GM19463 (cell line): ENCODE data around the gene PRND.
"Not testable (repeated sequence)": the region's sequence is repeated elsewhere in the genome, so short reads cannot be mapped to it uniquely, and the experiment has no call there.

Experiments used
- ATAC-seq: cut with Tn5 transposase; IDR thresholded peaks from one replicate; pipeline ENCODE4 v1.9.1; 2021; ENCODE audit warnings: mild to moderate bottlenecking, moderate library complexity; ENCODE audit not compliant: unreplicated experiment

Gene PRND

DNA sequence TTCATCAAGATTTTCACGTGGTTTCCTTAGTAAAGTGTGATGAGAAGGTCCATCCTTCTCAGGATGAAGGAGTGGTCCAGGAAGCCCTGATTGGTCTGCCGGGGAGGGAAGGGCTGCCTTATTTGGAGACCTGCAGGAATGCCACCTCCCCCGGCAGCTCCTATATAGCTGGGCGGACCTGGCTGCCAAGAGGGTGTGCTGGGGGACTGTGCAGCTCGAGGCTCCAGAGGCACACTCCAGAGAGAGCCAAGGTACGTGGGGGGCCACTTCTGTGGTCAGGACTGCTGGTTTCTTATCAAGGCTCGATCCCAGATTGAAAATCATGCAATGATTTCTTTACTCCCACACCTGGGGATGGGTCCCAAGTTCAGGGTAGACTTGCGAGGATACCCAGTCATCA lies at the start of gene PRND:
PRND (plus strand) TSS at position 191 of the 400 bp plus-strand sequence. CDS start 2,643 bp downstream, outside the sequence.
- no peak for ATAC-seq

DNA sequence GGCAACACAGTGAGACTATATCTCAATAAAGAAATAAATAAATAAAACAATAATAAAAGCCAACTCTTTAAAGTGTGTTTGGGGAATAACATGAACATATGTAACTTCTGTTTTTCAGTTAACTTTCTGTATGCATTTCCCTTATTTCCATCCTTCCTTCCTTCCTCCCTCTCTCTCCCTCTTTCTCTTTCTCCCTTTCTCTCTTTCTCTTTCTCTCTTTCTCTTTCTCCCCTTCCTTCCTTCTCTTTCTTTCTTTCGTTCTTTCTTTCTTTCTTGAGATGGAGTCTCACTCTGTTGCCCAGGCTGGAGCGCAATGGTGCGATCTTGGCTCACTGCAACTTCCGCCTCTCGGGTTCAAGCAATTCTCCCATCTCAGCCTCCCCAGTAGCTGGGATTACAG lies 48.8 kb upstream of the PRND start:
- ATAC-seq = no peak

GRCh38 chr20:4673371-4674001 lies 48.2 kb upstream of the PRND start:
- no peak for ATAC-seq

GRCh38 chr20:4674672-4675071 lies 47.0 kb upstream of the PRND start:
- ATAC-seq = no peak

DNA sequence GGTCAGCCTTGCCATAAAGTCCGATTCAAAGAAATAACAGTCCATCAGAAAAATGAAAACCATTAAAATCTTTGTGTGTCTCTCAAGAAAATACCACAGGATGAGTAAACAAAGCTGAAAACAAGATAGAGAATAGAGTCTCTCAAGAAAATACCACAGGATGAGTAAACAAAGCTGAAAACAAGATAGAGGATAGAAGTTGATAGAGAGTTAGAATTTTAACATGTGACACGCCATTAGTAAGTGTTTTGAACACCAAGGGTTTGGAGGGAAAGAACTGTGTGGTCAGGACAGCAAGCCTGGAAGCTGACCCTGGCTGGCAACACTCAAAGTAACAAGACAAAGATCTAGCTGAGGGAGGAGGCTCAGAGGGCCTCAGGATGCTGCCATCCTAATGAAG lies 43.9 kb upstream of the PRND start:
- ATAC-seq = no peak

GRCh38 chr20:4681401-4681800 lies 40.3 kb upstream of the PRND start:
- no peak for ATAC-seq

DNA sequence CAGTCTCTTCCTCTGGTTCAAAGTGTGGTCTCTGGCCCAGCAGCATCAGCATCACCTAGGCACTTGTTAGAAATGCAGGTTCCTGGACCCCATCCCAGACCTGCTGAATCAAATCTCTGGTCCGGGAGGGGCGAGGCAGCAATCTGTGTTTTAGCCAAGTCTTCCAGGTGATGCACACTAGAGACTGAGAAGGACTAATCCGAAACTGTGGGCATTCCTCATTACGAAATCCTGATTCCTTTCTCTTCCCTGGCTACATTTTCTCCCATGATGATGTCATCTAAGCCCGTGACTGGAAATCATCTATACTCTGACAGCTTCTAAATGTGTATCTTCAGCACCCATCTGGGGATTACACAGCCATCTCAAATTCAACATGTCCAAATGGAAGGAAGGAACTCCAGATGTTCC lies 39.7 kb upstream of the PRND start:
- no peak for ATAC-seq

- no peak for ATAC-seq
Measured at GRCh38 chr20:4682682-4683081, 39.0 kb upstream of the PRND start.

DNA sequence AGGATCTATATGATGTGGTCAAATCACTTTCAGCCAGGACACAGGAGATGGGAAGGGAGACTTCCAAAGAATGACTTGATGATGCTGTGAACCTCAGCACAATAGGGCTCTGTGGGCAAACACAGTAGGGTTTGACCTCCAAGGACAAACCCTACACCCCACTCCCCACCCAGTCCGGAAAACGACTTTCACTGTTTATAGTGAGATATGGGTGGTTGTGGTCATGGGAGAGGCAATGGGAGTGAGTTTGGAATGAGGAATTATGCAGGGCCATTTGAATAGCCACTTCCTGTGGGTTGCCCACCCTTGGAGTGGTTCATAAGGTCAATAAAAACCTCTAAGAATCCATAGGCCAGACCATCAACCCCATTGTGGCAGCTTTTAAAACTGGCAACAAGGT lies 38.4 kb upstream of the PRND start:
- no peak for ATAC-seq

GRCh38 chr20:4684837-4685413 lies 36.8 kb upstream of the PRND start:
- ATAC-seq = no peak

DNA sequence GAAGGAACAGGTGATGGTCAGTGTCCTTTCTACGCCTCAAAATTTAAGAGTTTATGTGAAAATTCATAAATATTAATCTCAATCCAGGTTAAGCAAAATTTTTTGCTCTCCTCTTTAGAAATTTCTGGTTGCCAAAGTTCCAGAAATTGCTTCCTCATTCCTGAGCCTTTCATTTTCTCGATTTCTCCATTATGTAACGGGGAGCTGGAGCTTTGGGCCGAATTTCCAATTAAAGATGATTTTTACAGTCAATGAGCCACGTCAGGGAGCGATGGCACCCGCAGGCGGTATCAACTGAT lies 35.8 kb upstream of the PRND start:
- no peak for ATAC-seq

GRCh38 chr20:4688305-4688704 lies 33.4 kb upstream of the PRND start:
- ATAC-seq = no peak

GRCh38 chr20:4689220-4689619 lies 32.5 kb upstream of the PRND start:
- no peak for ATAC-seq

GRCh38 chr20:4691753-4692152 lies 30.0 kb upstream of the PRND start:
- no peak for ATAC-seq

- ATAC-seq = no peak
Measured at GRCh38 chr20:4694076-4694475, 27.6 kb upstream of the PRND start.

GRCh38 chr20:4697189-4697830 lies 24.4 kb upstream of the PRND start:
- no peak for ATAC-seq

- ATAC-seq = no peak
Measured at GRCh38 chr20:4697831-4698221, 23.9 kb upstream of the PRND start.

DNA sequence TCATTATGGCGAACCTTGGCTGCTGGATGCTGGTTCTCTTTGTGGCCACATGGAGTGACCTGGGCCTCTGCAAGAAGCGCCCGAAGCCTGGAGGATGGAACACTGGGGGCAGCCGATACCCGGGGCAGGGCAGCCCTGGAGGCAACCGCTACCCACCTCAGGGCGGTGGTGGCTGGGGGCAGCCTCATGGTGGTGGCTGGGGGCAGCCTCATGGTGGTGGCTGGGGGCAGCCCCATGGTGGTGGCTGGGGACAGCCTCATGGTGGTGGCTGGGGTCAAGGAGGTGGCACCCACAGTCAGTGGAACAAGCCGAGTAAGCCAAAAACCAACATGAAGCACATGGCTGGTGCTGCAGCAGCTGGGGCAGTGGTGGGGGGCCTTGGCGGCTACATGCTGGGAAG lies 22.5 kb upstream of the PRND start:
- ATAC-seq = no peak

- no peak for ATAC-seq
Measured at GRCh38 chr20:4699957-4700356, 21.8 kb upstream of the PRND start.

GRCh38 chr20:4702562-4703280 lies 19.0 kb upstream of the PRND start:
- no peak for ATAC-seq

GRCh38 chr20:4703281-4703676 lies 18.4 kb upstream of the PRND start:
- ATAC-seq = no peak

GRCh38 chr20:4706941-4707340 lies 14.8 kb upstream of the PRND start:
- not testable (repeated sequence) for ATAC-seq
